Loucy (cell line): Measurements from ENCODE around the gene TFPI2.

Experiments
- H2AFZ ChIP-seq: fragments of 200-600 bp; sonication (generic); 2 replicates; pipeline ENCODE4 v1.6.0; 2016; ENCODE audit warnings: antibody characterized with exemption, mild to moderate bottlenecking, low read length, moderate library complexity
- H3F3A ChIP-seq: fragments of 200-600 bp; 2 replicates; pipeline ENCODE4 v1.6.0; 2016; ENCODE audit warnings: antibody characterized with exemption, low read depth, mild to moderate bottlenecking
- H3K27me3 ChIP-seq: fragments of 200-600 bp; sonication (generic); 2 replicates; pipeline ENCODE4 v1.6.1; 2014; ENCODE audit warnings: low read length, mild to moderate bottlenecking; ENCODE audit not compliant: insufficient read depth, poor library complexity, severe bottlenecking
- H3K36me3 ChIP-seq: fragments of 200-600 bp; sonication (generic); 2 replicates; pipeline ENCODE4 v1.6.1; 2016; ENCODE audit warnings: low read length; ENCODE audit not compliant: insufficient read depth
- H3K4me1 ChIP-seq: fragments of 200-600 bp; sonication (generic); 2 replicates; pipeline ENCODE4 v1.5.1; 2014; ENCODE audit warnings: low read length, mild to moderate bottlenecking; ENCODE audit not compliant: insufficient read depth, poor library complexity, severe bottlenecking
- H3K4me2 ChIP-seq: fragments of 200-600 bp; sonication (generic); 2 replicates; pipeline ENCODE4 v1.6.0; 2014; ENCODE audit warnings: antibody characterized with exemption, low read length, low read depth, mild to moderate bottlenecking; ENCODE audit not compliant: poor library complexity, severe bottlenecking
- H3K4me3 ChIP-seq: fragments of 200-600 bp; sonication (generic); 2 replicates; pipeline ENCODE4 v1.5.1; 2014; ENCODE audit warnings: low read length, mild to moderate bottlenecking, mixed read lengths; ENCODE audit not compliant: poor library complexity, severe bottlenecking
- H3K79me2 ChIP-seq: fragments of 200-600 bp; sonication (generic); 2 replicates; pipeline ENCODE4 v1.6.1; 2014; ENCODE audit warnings: low read length; ENCODE audit not compliant: insufficient read depth
- H3K9ac ChIP-seq: fragments of 200-600 bp; sonication (generic); 2 replicates; pipeline ENCODE4 v1.6.0; 2014; ENCODE audit warnings: mild to moderate bottlenecking, low read depth, low read length, moderate library complexity; ENCODE audit not compliant: poor library complexity, severe bottlenecking
- H3K9me2 ChIP-seq: fragments of 200-600 bp; sonication (generic); replicated peaks from 2 replicates; pipeline ENCODE4 v1.6.1; 2016; ENCODE audit warnings: low read depth, low read length, mixed read lengths
- H3K9me3 ChIP-seq: fragments of 200-600 bp; sonication (generic); 2 replicates; pipeline ENCODE4 v1.6.1; 2014; ENCODE audit warnings: mild to moderate bottlenecking, antibody characterized with exemption, low read length, low read depth; ENCODE audit not compliant: insufficient read depth
- H4K20me1 ChIP-seq: fragments of 200-600 bp; sonication (generic); 2 replicates; pipeline ENCODE4 v1.6.0; 2014; ENCODE audit warnings: antibody characterized with exemption, low read length, mild to moderate bottlenecking; ENCODE audit not compliant: insufficient read depth, poor library complexity, severe bottlenecking
- CTCF ChIP-seq: fragments of 200-600 bp; sonication (generic); conservative IDR thresholded peaks from 2 replicates; pipeline ENCODE4 v1.5.1; 2014; ENCODE audit warnings: mild to moderate bottlenecking, antibody characterized with exemption, low read length
- EZH2phosphoT487 ChIP-seq: fragments of 200-600 bp; IDR thresholded peaks from 2 replicates; pipeline ENCODE4 v1.6.1; 2018; ENCODE audit warnings: antibody characterized with exemption, mild to moderate bottlenecking, moderate library complexity, borderline replicate concordance

The TFPI2 gene

GRCh38 chr7:93837245-93837644 is 53.3 kb downstream of the TFPI2 start:
- no peaks in the 10 kb centered on the region for H3K27me3 ChIP-seq
- no peak overlapping the region for H3K4me2 ChIP-seq
- H3K36me3 ChIP-seq = no peaks in the 10 kb centered on the region
- no peaks in the 10 kb centered on the region for H4K20me1 ChIP-seq
- H3K9ac ChIP-seq = no peak overlapping the region
- TF ChIP-seq EZH2phosphoT487 (no peak), CTCF (no peak)
- no peaks in the 10 kb centered on the region for H3F3A ChIP-seq
- no peaks in the 10 kb centered on the region for H3K79me2 ChIP-seq
- no peaks in the 10 kb centered on the region for H3K4me1 ChIP-seq
- H2AFZ ChIP-seq = no peak overlapping the region
- no peak overlapping the region for H3K4me3 ChIP-seq
- no peaks in the 10 kb centered on the region for H3K9me2 ChIP-seq
- H3K9me3 ChIP-seq = no peaks in the 10 kb centered on the region

GRCh38 chr7:93836116-93836515 is 54.4 kb downstream of the TFPI2 start:
- H3K9ac ChIP-seq = no peak overlapping the region
- TF ChIP-seq EZH2phosphoT487 = no peak
- TF ChIP-seq CTCF = no peak
- no peak overlapping the region for H3K4me2 ChIP-seq
- no peaks in the 10 kb centered on the region for H3K27me3 ChIP-seq
- H4K20me1 ChIP-seq = no peaks in the 10 kb centered on the region
- H3F3A ChIP-seq = no peaks in the 10 kb centered on the region
- H3K4me1 ChIP-seq = no peaks in the 10 kb centered on the region
- no peaks in the 10 kb centered on the region for H3K9me3 ChIP-seq
- H3K4me3 ChIP-seq = no peak overlapping the region
- H3K36me3 ChIP-seq = no peaks in the 10 kb centered on the region
- no peaks in the 10 kb centered on the region for H3K9me2 ChIP-seq
- H2AFZ ChIP-seq = no peak overlapping the region
- H3K79me2 ChIP-seq = no peaks in the 10 kb centered on the region

- no peaks in the 10 kb centered on the region for H3K36me3 ChIP-seq
- no peaks in the 10 kb centered on the region for H3K9me3 ChIP-seq
- no peaks in the 10 kb centered on the region for H3K4me1 ChIP-seq
- H3K9ac ChIP-seq = no peak overlapping the region
- TF ChIP-seq CTCF (no peak), EZH2phosphoT487 (no peak)
- no peak overlapping the region for H3K4me3 ChIP-seq
- H3F3A ChIP-seq = no peaks in the 10 kb centered on the region
- H2AFZ ChIP-seq = no peak overlapping the region
- no peaks in the 10 kb centered on the region for H4K20me1 ChIP-seq
- no peaks in the 10 kb centered on the region for H3K27me3 ChIP-seq
- no peak overlapping the region for H3K4me2 ChIP-seq
- H3K9me2 ChIP-seq = no peaks in the 10 kb centered on the region
- no peaks in the 10 kb centered on the region for H3K79me2 ChIP-seq
Observed at GRCh38 chr7:93835702-93836101, 54.9 kb downstream of the TFPI2 start.
